Testis (tissue), 3 donors: Measurements from ENCODE around the gene AOC1. TPM values are rescaled to one million over a fixed set of nuclear protein-coding genes. Genes with fewer than 3 reads are reported as not detected.

Source experiments
- DNase-seq: peaks from one replicate; pipeline ENCODE4 v3.0.0-alpha.2; 2019
- H3K27ac ChIP-seq, 2 donors: fragments of 200-600 bp; sonication (generic); one replicate each; pipeline ENCODE4 v1.5.1; 2019
- H3K27me3 ChIP-seq: fragments of 200-600 bp; sonication (generic); one replicate; pipeline ENCODE4 v1.5.1; 2019
- H3K36me3 ChIP-seq: fragments of 200-600 bp; sonication (generic); one replicate; pipeline ENCODE4 v1.5.1; 2017; ENCODE audit warnings: low read depth; ENCODE audit errors: missing control alignments
- H3K4me1 ChIP-seq: fragments of 200-600 bp; sonication (generic); one replicate; pipeline ENCODE4 v1.5.1; 2019
- H3K4me3 ChIP-seq, 2 donors: fragments of 200-600 bp; sonication (generic); one replicate each; pipeline ENCODE4 v1.5.1; 2017 to 2019
- H3K9me3 ChIP-seq: fragments of 200-600 bp; sonication (generic); one replicate; pipeline ENCODE4 v1.5.1; 2017
- POLR2A ChIP-seq: fragments of 450-650 bp; IDR thresholded peaks from one replicate; pipeline ENCODE4 v1.6.1; 2017; ENCODE audit warnings: antibody characterized with exemption, mild to moderate bottlenecking, moderate library complexity
- WGBS, 2 donors: methylation state at CpG; one replicate each; pipeline ENCODE4 v1.1.5; 2018; 5-methylcytosine and 5-hydroxymethylcytosine counted together
- intact Hi-C: fragments of 100-400 bp; cut with DNase I; formaldehyde crosslinking; loops from one replicate; pipeline ENCODE4 v1.15.1; 2023; ENCODE audit warnings: low total_unique reads
- polyA plus RNA-seq: library from polyadenylated mRNA; stranded (reverse); fragments of 350-450 nt; fragmentation: Illumina TruSeq; extraction: RNeasy Lipid Tissue Mini Kit (QIAGEN cat#74804); gene quantifications from one replicate; pipeline ENCODE4 v1.2.3, GENCODE V29; 2014; ENCODE audit warnings: low read depth, low replicate concordance; ENCODE audit not compliant: insufficient read depth
- total RNA-seq, 2 donors: library from RNA; depleted of rRNA; stranded (reverse); fragments of >200 nt; gene quantifications; one replicate each; pipeline ENCODE4 v1.2.3, GENCODE V29; 2016
- TF ChIP-seq, protein P1 (sequence below), 3 experiments: fragments of 450-650 bp in 2 of 3; fragments of 200-600 bp in 1 of 3; sonication (generic) in 1 of 3; IDR thresholded peaks; one replicate each; pipeline ENCODE4 v1.5.1; 2016 to 2019; ENCODE audit warnings: antibody characterized with exemption in 3 of 3, mild to moderate bottlenecking in 2 of 3, moderate library complexity in 1 of 3

AOC1 gene
- total and polyA plus RNA-seq, 3 donors from 2014 or later = 2.8 to 6.2 (median 4.5) TPM

DNA sequence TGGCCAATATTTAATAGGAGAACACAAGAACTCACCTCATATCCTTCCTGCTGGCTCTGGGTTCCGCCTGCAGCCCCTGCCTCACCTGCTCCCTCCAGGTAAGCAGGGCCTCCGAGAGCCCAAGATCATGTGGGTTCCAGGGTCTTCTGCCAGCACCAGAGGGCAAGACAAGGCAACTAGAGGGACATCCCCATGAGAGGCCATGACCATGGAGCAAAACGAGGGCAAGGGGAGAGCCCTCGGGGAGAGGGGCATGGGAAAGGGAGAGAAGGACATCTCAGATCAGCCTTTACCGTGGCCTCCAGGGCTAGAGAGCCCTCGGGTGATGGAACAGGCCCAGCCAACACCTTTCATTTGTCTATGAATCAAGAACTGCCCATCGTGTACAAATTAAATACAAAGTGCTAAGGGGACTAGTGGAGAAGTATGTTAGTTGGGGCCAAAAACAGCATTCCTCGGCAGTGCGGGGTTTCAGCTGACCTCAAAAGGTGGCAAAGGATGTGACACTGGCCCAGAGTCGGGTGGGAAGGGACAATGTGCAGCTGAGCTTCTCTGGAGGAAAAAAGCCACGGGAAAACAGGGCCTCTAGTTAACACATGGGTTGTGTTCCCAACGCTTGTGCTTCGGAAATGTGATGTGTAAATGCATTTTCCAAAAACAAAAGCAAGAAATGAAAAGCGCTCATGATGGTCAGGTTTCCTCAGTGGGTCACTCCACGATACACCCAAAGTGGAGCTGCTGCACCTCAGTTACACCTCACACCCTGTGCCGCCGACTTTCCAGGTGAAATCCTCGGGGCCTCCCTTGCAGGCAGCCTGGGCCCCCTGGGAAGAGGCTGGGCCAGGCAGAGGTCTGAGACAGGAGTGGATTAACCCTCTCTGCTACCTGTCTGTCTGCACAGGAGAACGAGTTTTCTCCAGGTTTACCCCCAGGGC is 2.0 kb downstream of the AOC1 start:
- TF ChIP-seq, protein P1, sequence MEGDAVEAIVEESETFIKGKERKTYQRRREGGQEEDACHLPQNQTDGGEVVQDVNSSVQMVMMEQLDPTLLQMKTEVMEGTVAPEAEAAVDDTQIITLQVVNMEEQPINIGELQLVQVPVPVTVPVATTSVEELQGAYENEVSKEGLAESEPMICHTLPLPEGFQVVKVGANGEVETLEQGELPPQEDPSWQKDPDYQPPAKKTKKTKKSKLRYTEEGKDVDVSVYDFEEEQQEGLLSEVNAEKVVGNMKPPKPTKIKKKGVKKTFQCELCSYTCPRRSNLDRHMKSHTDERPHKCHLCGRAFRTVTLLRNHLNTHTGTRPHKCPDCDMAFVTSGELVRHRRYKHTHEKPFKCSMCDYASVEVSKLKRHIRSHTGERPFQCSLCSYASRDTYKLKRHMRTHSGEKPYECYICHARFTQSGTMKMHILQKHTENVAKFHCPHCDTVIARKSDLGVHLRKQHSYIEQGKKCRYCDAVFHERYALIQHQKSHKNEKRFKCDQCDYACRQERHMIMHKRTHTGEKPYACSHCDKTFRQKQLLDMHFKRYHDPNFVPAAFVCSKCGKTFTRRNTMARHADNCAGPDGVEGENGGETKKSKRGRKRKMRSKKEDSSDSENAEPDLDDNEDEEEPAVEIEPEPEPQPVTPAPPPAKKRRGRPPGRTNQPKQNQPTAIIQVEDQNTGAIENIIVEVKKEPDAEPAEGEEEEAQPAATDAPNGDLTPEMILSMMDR (IDR thresholded peaks at IDR 0.05) = no peak
- TF ChIP-seq POLR2A = no peak
- no peaks in the 10 kb centered on the region for H3K4me1 ChIP-seq
- H3K9me3 ChIP-seq = no peaks in the 10 kb centered on the region
- no peak overlapping the region for H3K27ac ChIP-seq
- no peaks in the 10 kb centered on the region for H3K27me3 ChIP-seq
- DNase-seq = peak; percentile 2
- no peak overlapping the region for H3K4me3 ChIP-seq
- H3K36me3 ChIP-seq = no peaks in the 10 kb centered on the region
- WGBS, 2 donors = 76 to 84% methylated on average over 18 to 19 of the region's 19 CpGs
- intact Hi-C loops = no loop called here

DNA sequence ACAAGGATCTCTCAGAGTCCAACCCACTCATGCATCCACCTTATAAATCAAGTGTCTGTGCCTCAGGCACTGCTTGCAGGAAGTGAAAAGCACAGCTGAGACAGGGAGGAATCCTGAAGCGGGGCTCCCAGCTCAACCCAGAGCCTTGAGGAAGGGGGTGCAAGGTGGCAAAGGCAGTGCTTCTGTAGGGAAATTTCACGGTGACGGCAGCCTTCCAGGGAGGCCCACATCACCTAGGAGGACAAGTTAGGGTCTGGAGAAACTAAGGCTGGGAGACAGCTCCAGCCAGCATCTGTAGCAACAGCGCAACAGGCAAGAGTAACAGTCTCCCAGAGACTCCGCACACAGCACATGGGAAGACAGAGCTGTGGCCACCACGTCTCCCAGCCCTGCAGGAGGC is 2.7 kb downstream of the AOC1 start:
- Histone ChIP-seq H3K27me3 (no peaks in the 10 kb centered on the region), H3K4me3 (no peak overlapping the region), H3K9me3 (no peaks in the 10 kb centered on the region), H3K27ac (no peak overlapping the region), H3K36me3 (no peaks in the 10 kb centered on the region), H3K4me1 (no peaks in the 10 kb centered on the region)
- TF ChIP-seq, protein P1 (IDR thresholded peaks at IDR 0.05) = no peak
- TF ChIP-seq POLR2A = no peak
- intact Hi-C loops = no loop called here
- 82 to 86% methylated on average over 6 of the region's 6 CpGs for WGBS, 2 donors
- no peak for DNase-seq

GRCh38 chr7:150855476-150856302 is 3.4 kb downstream of the AOC1 start:
- Histone ChIP-seq H3K27me3 (no peaks in the 10 kb centered on the region), H3K36me3 (no peaks in the 10 kb centered on the region), H3K4me3 (no peak overlapping the region), H3K4me1 (no peaks in the 10 kb centered on the region), H3K27ac (no peak overlapping the region), H3K9me3 (no peaks in the 10 kb centered on the region)
- TF ChIP-seq, protein P1 (IDR thresholded peaks at IDR 0.05) = no peak
- TF ChIP-seq POLR2A = no peak
- intact Hi-C loops = no loop called here
- 85 to 93% methylated on average over 9 of the region's 9 CpGs for WGBS, 2 donors
- no peak for DNase-seq

- H3K4me3 ChIP-seq = no peak overlapping the region
- H3K27ac ChIP-seq = no peak overlapping the region
- TF ChIP-seq POLR2A = no peak
- TF ChIP-seq, protein P1 (IDR thresholded peaks at IDR 0.05) = no peak
- intact Hi-C loops = no loop called here
- no peak for DNase-seq
- no peaks in the 10 kb centered on the region for H3K36me3 ChIP-seq
- WGBS, 2 donors = 88 to 90% methylated on average over 16 to 26 of the region's 26 CpGs
- H3K4me1 ChIP-seq = no peaks in the 10 kb centered on the region
- no peaks in the 10 kb centered on the region for H3K27me3 ChIP-seq
- H3K9me3 ChIP-seq = no peaks in the 10 kb centered on the region
Measured at GRCh38 chr7:150856303-150857275, 4.3 kb downstream of the AOC1 start.
